Thyroid gland (tissue), 4 donors: Measurements from ENCODE around the gene SUN2.

Experiments used
- CTCF ChIP-seq, 6 experiments: fragments of 200-600 bp in 3 of 6; fragments of 450-650 bp in 3 of 6; sonication (generic) in 3 of 6; IDR thresholded peaks; one replicate each; pipeline ENCODE4 v1.5.1; 2016 to 2019; ENCODE audit warnings: antibody characterized with exemption in 6 of 6, mild to moderate bottlenecking in 2 of 6, inconsistent platforms in 1 of 6, moderate library complexity in 1 of 6
- POLR2A ChIP-seq, 2 donors: fragments of 450-650 bp; IDR thresholded peaks; one replicate each; pipeline ENCODE4 v1.6.1; 2017; ENCODE audit warnings: antibody characterized with exemption in 2 of 2, mild to moderate bottlenecking in 2 of 2, moderate library complexity in 1 of 2

GRCh38 chr22:38697425-38698089, 58.2 kb downstream of the SUN2 start:
- no peak for TF ChIP-seq CTCF (IDR thresholded peaks at IDR 0.05)
- TF ChIP-seq POLR2A (IDR thresholded peaks at IDR 0.05): peak in 1 of 2 donors; percentile 11
